GM19193 (cell line): ENCODE results near the gene AGTPBP1.

Experiments used
- POLR2A ChIP-seq: IDR thresholded peaks from 4 replicates; pipeline ENCODE4 v1.6.1; 2011; ENCODE audit not compliant: insufficient read depth, insufficient read length; ENCODE audit errors: extremely low read depth

Gene AGTPBP1

GRCh38 chr9:85527331-85528020 is 214.3 kb downstream of the AGTPBP1 start:
- TF ChIP-seq POLR2A: no peak

- no peak for TF ChIP-seq POLR2A
These were observed 217.2 kb downstream of the AGTPBP1 start for GRCh38 chr9:85524531-85524930.

GRCh38 chr9:85523202-85523601 is 218.6 kb downstream of the AGTPBP1 start:
- TF ChIP-seq POLR2A: no peak

GRCh38 chr9:85522459-85523092 is 219.2 kb downstream of the AGTPBP1 start:
- TF ChIP-seq POLR2A: no peak

- no peak for TF ChIP-seq POLR2A
These were observed 220.2 kb downstream of the AGTPBP1 start for GRCh38 chr9:85521371-85522197.

GRCh38 chr9:85516976-85517637 is 224.6 kb downstream of the AGTPBP1 start:
- TF ChIP-seq POLR2A: no peak

- no peak for TF ChIP-seq POLR2A
These were observed 225.3 kb downstream of the AGTPBP1 start for GRCh38 chr9:85516455-85516854.

GRCh38 chr9:85515021-85515420 is 226.7 kb downstream of the AGTPBP1 start:
- no peak for TF ChIP-seq POLR2A

- no peak for TF ChIP-seq POLR2A
These were observed 227.5 kb downstream of the AGTPBP1 start for GRCh38 chr9:85514256-85514655.

- TF ChIP-seq POLR2A: no peak
These were observed 230.0 kb downstream of the AGTPBP1 start for GRCh38 chr9:85511746-85512145.

GRCh38 chr9:85510830-85511504 is 230.8 kb downstream of the AGTPBP1 start:
- no peak for TF ChIP-seq POLR2A

- TF ChIP-seq POLR2A: no peak
These were observed 233.1 kb downstream of the AGTPBP1 start for GRCh38 chr9:85508616-85509015.

GRCh38 chr9:85505612-85506011 is 236.1 kb downstream of the AGTPBP1 start:
- TF ChIP-seq POLR2A: no peak

GRCh38 chr9:85502815-85503655 is 238.7 kb downstream of the AGTPBP1 start:
- TF ChIP-seq POLR2A: no peak
